Ramos (cell line): Measurements from ENCODE around the gene HLA-A.
"Not testable (repeated sequence)": the region's sequence is repeated elsewhere in the genome, so short reads cannot be mapped to it uniquely, and the experiment has no call there.

Source experiments
- in situ Hi-C: fragments of 300-500 bp; cut with MboI; formaldehyde crosslinking; loops from one replicate; pipeline ENCODE4 v1.14.3; 2022; ENCODE audit warnings: low sequenced_read_pairs; ENCODE audit not compliant: unreplicated experiment

The HLA-A gene

DNA sequence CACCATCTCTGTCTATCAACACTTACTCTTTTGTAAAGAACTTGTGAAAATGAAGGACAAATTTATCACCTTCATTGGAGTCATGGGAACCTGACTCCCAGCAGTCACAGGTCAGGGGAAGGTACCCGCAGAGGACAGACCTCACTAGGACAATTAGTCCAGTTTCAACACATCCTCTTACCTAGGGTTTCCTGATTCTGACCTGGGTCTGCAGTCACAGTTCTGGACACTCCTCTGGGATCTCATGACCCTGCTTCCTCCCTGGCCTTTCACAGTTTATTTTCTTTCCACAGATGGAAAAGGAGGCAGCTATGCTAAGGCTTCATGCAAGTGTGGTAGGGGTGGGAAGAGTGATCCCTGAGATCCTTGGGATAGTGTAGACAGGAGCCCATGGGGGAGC, 15.7 kb downstream of the HLA-A start:
- in situ Hi-C loops: no loop called here

GRCh38 chr6:29958921-29959320, 16.6 kb downstream of the HLA-A start:
- in situ Hi-C loops: no loop called here

GRCh38 chr6:29959467-29959866, 17.1 kb downstream of the HLA-A start:
- in situ Hi-C loops: no loop called here

DNA sequence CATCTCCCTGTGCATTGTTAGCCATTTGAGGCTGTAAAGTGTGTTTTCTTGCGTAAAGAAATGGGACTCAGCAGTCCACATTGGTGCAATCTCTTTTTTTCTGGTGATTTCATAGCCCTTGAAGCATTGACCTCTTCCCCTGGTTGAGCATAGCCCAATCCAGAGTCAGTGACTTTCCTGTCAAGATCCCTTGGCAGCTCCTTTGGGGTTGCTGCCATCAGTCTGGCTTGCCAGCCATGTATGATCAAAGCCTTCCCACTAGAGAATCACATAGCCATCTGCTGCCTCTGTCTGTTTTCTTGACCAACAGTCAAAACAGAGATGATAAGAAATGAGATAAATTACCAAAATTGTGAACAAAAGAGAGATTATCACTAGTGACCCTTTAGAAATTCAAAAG, 19.6 kb downstream of the HLA-A start:
- in situ Hi-C loops: no loop called here

DNA sequence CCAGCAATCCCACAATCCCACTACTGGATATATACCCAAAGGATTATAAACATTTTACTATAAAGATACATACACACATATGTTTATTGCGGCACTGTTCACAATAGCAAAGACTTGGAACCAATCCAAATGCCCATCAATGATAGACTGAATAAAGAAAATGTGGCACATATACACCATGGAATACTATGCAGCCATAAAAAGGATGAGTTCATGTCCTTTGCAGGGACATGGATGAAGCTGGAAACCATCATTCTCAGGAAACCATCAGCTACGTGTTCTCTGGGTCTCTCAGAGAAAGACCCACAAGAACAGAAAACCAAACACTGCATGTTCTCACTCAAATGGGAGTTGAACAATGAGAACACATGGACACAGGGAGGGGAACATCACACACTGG, 21.4 kb downstream of the HLA-A start:
- in situ Hi-C loops: not testable (repeated sequence)

DNA sequence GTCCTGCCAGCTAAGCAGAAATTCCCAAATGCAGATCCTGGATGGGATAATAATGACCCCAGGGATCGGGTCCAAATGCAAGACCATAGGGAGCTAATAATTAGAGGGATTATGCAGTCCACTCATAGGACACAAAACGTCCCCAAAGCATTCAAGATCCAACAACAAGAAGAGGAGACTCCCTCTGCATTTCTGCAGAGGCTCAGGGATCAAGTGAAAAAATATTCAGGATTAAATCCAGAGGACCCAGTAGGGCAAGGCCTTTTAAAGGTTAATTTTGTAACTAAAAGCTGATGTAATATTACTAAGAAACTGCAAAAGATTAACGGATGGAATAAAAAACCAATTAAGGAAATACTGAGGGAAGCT, 22.2 kb downstream of the HLA-A start:
- in situ Hi-C loops: no loop called here

DNA sequence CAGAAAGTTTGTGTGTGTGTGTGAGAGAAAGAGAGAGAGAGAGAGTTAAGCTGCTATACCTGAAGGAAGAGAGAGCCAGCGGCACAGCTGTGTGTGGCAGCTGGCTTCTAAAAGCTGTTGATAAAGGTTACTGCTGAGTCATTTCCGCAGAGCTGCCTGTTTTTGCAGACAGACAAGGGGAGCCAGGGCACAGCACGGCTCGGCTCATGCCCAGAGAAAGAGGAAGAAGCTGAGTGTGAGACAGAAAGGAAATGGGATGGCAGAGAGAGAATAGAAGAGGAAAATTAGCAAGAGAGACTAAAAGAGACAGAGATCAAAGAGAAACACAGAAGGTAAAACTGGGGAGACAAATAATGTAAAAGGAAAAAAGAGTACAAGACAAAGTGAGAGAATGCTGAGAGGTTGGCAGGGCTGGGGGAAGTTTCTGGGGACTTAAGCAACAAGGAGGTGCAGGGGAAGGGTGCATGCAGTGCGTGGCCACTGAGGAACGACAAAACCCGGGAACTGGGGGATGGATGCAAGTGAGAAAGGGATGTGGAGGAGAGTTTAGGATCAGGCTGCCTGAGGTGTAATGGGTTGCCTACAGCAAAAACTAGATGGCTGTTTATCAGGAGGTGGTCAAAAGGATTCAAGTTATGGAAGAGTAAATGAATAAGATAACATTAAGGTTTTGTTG, 22.7 kb downstream of the HLA-A start:
- in situ Hi-C loops: no loop called here

- in situ Hi-C loops: no loop called here
Measured at GRCh38 chr6:29965563-29965872, 23.2 kb downstream of the HLA-A start.

GRCh38 chr6:29965873-29966601, 23.7 kb downstream of the HLA-A start:
- in situ Hi-C loops: no loop called here

GRCh38 chr6:29967379-29968010, 25.2 kb downstream of the HLA-A start:
- in situ Hi-C loops: no loop called here

GRCh38 chr6:29968130-29968529, 25.8 kb downstream of the HLA-A start:
- in situ Hi-C loops: no loop called here

GRCh38 chr6:29968905-29969304, 26.6 kb downstream of the HLA-A start:
- in situ Hi-C loops: no loop called here

DNA sequence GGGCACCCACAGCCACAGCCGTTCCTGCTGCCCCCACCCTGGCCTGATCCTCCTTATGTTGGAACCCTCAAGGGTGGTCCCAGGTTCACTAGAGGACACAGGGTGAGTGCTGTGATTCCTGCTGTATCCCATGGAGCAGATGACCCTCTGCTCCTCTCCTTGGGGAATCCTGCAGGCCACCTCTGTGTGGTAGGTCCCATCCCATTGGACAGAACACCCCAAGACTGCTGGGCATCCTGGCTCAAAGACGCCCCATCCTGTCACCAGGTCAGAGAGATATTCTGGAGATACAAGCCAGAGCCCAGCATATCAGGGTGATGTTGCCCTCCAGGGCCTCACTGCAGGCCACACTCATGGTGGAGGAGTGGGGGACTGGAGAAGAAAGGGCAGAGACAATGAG, 28.4 kb downstream of the HLA-A start:
- in situ Hi-C loops: no loop called here

DNA sequence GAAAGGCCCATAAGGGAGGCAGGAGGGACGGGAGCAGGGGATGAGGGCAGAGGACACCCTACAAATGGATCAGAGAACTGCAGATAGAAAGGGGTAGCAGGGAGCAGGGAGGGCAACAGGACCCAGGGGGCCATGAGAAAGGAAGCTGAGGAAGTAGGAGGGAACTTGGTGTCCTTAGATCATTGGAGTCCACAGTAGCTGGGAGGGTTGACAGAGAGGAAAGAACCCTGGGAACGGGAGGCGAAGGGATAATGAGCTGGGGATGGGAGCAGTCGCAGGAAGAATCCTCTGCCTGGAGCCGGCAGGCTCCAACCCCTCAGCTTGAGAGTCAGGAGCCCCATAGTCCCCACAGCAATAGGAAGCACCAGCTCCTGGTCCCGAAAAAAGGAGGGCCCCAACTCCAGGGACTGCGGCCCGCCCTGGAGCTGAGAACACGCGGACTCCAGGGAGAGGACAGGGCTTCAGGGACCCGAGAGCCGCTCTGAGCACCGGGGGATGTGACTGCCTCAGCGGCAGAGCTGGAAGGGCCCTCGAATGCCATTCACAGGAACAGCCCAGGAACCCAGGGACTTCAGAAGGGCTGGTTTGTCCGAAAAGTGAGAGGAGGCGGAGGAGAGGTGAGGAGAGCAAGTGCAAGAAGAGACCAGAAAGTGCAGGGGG, 32.7 kb downstream of the HLA-A start:
- in situ Hi-C loops: no loop called here

GRCh38 chr6:29975561-29975907, 33.2 kb downstream of the HLA-A start:
- in situ Hi-C loops: no loop called here

GRCh38 chr6:29976253-29976587, 33.9 kb downstream of the HLA-A start:
- in situ Hi-C loops: no loop called here

DNA sequence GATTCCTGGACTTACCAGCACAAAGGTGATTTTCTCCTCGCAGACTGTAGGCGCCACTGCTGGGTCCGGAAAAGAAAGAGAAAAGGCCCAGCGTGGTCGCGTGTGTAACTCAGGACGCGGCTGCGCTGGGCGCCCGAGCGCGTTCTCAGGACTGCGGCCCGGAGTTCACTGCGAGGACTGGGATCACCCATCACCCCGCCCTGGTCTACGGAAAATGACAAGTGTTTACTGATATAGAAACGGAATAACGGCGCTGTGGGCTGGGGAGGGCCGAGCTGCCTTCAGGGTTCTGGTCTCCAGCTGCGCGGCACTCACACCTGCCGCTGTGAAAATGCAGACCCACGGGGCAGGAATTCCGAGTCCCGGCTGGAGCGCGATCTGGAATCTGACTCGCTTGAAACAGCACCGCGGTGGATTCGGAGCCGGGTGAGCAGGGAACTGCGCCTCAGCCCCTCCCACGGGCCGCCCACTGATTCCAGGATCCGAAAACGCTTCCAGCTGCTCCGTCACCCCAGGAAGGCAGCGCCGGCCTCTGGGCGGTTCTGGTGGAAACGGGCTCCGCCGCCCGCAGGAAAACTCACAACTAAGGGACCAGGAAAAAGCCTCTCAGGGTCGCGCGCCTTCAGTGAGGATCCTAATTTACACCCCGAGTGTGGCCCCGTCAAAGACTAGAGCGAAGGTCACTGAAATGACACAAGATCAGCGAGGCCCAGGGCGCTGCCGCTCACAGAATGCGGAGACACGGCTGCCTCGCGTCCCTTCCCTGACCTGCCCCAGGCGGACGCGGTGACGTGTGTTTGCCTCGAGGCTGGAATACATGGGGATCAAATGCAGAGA, 34.5 kb downstream of the HLA-A start:
- in situ Hi-C loops: no loop called here

GRCh38 chr6:29977425-29977727, 35.0 kb downstream of the HLA-A start:
- in situ Hi-C loops: no loop called here

DNA sequence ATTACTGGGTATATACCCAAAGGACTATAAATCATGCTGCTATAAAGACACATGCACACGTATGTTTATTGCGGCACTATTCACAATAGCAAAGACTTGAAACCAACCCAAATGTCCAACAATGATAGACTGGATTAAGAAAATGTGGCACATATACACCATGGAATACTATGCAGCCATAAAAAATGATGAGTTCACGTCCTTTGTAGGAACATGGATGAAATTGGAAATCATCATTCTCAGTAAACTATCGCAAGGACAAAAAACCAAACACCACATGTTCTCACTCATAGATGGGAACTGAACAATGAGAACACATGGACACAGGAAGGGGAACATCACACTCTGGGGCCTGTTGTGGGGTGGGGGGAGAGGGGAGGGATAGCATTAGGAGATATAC, 37.7 kb downstream of the HLA-A start:
- in situ Hi-C loops: not testable (repeated sequence)

DNA sequence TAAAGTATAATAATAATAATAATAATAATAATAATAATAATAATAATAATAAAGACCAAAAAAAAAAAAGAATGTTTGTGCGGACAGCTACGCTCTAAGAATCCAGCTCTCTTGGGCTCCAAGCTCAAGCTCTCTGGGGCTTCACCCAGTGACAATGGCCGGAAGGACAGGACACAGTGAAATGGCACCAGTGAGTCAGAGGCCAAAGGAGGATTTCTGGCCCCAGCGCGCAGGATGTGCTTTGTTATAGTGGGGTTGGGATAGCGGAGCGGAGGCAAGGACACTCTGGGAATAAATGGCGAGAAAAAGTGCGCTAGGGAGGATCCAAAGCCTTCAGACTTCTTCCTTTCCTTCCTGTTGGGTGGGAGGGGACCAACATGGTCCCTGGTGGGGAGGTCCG, 38.2 kb downstream of the HLA-A start:
- in situ Hi-C loops: no loop called here
